ENCODE results near the gene PSMD2.
"Not testable (repeated sequence)": the region's sequence is repeated elsewhere in the genome, so short reads cannot be mapped to it uniquely, and the experiment has no call there.

The PSMD2 gene
- total RNA-seq: 117 to 197 reads per million in 2 donors

DNA sequence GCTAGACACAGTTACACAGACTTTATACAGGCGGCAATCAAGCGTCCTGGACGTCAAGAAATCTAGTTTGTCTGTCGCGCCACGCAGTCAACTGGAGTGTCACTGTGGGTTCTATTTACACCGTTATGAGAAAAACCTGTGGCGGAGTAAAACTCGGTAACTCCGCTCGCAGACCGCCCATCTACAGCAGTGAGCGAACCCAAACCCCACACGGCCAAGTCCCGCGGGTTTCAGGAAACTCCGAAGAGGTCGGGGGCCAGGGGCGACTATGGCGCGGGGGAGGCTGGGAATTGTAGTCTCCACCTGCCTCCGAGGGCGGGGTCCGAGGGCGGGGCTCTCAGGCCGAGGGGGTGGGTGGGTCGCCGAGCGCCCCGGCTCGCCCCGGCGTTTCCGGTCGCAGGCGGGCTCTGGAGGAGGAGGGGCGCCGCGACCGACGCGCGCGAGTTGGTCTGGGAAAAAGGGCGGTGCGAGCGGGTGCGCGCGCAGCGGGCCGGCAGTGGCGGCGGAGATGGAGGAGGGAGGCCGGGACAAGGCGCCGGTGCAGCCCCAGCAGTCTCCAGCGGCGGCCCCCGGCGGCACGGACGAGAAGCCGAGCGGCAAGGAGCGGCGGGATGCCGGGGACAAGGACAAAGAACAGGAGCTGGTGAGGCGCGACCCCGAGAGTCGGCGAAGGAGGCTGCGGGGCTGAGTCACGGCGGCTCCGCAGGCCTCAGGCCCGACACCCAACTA lies at the start of gene PSMD2:
PSMD2 (plus strand) TSS at position 483 of the 729 bp plus-strand sequence; CDS start at position 509, 26 bp downstream.
- DNase-seq: peak; percentile 97

DNA sequence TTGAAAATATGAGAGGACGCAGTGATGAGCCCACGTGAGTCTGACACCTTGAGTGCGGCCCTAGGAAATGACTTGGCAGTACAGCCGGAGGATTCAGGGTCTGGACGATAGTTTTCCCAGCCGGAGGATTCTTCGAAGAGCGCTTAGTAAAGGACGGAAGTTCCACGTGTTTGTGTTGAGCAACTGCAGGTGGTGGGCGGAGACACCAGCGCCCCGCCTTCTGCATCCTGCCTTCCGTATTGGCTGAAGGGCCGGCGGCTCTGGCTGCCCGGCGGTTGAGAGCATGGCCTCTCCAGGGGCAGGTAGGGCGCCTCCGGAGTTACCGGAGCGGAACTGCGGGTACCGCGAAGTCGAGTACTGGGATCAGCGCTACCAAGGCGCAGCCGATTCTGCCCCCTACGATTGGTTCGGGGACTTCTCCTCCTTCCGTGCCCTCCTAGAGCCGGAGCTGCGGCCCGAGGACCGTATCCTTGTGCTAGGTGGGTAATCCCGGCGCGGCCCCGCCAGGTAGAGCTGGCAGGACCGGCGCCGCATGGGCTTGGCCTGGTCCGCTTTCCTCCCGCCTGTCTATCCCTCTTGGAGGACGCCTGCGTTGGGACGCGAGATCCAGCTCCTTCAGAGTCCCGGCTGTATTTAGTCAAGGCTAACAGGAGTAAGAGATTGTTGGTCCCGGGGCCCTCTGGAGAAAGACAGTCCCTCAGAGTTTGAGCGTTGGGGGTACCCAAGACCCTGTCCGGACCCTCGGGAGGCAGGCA lies 49.5 kb upstream of the PSMD2 start, which contains the start of gene EEF1AKMT4:
EEF1AKMT4 (plus strand) TSS at position 261 of the 755 bp plus-strand sequence; CDS start at position 284, 23 bp downstream.
- DNase-seq: peak; percentile 89

GRCh38 chr3:184250167-184250828 lies 48.7 kb upstream of the PSMD2 start:
- DNase-seq: peak; percentile 84

DNA sequence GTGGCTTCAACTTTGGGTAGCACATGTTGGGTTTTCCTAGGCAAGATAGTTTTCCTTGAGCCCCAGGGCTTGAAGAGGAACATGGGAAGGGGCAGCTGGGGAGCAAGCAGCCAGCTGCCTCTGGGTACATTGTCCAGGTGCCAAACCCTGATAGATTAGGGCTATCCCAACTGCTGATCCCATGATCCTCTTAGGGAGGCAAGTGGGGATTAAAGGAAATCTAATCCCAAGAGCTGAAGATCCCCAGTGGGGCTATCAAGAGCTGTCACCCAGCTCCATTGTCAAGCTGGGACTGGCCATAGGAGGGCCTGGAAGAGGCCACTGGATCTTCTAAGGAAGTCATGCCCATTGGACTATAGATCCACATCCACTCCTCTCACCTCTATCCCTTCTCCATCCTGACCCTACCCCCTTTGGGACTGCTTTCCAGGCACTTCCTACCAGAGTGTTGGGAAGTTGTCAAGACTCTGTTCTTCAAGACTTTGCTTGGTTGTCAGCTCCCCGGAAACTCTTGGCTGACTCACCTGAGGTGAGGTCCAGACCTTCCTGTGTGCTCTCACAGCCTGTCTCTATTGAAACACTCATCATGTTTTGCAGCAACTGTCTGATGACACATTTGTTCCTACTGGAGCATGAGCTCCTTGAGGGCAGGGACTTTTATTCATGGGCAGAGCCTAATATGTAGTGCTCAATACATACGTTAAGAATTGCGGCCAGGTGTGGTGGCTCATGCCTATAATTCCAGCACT lies 43.6 kb upstream of the PSMD2 start:
- no peak for DNase-seq

GRCh38 chr3:184257083-184257915 lies 41.7 kb upstream of the PSMD2 start:
- DNase-seq: no peak

GRCh38 chr3:184258926-184259325 lies 40.1 kb upstream of the PSMD2 start:
- no peak for DNase-seq

DNA sequence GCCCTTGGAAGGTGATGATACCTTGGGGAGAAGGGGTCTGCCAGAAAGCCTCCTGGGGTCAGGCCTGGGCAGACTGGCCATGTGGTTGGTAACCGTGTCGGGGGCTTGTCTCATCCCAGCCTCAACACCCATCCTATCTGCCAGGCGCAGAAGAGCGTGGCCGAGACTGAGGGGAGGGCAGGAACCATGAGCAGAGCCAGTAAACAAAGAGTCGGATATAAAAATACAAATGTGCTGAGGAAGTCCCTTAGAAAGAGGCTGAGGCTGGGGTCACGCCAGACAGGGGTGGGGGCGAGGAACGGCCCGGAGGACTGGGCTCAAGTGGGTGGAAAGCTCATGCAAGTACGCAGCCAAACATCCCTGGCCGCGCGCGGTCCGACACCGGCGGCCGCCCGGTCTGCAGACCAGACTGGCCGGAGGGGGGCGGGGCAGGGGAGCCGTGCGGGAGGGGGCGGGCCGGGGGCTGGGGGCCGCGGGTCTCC lies 39.6 kb upstream of the PSMD2 start:
- DNase-seq: no peak

DNA sequence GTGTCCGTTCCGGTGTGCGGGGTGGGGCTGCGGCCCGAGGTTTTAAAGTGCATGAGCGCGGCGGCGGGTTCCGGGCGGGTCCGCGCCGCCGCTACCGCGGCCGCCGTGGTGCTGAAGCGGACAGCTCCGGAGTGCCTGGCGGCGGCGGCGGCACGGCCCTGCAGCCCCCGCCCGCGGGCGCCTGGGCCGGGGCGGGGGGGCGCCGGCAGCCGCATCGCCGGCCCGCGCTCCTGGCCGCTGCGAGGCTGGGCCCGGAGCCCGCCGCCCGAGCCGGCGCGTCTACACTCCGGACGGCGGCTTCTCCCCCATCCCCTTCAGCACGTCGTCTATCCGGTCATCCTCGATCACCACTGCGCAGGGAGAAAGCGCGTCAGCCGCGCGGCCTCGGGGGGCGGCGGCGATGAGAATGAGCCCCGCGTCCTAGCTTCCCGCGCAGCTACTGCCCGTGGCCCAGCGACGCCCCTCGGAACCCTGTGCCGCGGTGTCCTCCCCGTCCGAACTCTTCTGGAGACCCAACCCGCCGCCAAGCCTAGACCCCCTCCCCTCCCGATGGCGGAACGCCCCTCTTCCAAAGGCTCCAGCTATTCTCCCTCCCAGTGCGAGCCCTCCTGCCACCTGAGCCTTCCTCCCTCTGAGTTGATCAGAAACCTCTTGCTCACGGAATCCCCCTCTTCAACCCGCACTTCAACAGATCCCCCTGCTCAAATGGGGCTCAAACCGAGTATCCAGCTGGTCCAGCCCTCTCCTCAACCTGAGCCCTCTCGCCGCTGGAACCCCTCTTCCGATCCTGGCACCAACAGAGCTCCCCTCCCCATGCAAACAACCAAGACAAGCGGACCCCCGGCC lies 38.9 kb upstream of the PSMD2 start:
- DNase-seq: peak; percentile 44

GRCh38 chr3:184260724-184261269 lies 38.2 kb upstream of the PSMD2 start:
- DNase-seq: peak; percentile 14

DNA sequence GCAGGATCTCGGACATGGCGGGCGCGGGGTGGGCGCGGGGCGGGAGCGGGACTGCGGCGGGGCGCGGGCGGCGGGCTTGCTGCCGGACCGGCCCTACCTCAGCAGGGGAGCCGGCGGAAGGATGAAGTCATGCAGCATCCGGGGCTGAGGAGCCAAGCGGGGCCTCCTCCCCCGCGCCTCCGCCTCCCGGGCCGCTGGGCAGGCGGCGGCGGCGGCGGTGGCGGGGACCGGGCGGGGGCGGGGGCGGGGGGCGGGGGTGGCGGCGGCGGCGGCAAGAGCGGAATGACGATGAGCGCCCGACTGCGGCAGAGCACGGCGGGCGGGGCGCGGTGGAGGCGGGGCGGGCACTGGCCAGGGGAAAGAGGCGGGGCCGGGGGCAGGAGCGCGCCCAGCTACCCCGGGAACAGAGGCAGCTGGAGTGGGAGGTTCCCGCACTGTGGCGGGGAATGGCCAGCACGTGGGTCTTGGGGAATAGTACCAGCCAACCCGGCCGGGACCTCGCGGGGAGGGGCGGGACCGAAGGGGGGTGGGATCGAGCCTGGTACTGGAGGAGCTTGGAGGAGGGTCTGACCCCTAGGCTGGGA lies 37.7 kb upstream of the PSMD2 start, which contains the start of gene CAMK2N2:
CAMK2N2 (minus strand) TSS at position 284 of the 584 bp plus-strand sequence; CDS start at position 16, 268 bp downstream.
- DNase-seq: peak; percentile 56

- DNase-seq: peak; percentile 14
Measured at GRCh38 chr3:184261854-184262763, 36.9 kb upstream of the PSMD2 start.

DNA sequence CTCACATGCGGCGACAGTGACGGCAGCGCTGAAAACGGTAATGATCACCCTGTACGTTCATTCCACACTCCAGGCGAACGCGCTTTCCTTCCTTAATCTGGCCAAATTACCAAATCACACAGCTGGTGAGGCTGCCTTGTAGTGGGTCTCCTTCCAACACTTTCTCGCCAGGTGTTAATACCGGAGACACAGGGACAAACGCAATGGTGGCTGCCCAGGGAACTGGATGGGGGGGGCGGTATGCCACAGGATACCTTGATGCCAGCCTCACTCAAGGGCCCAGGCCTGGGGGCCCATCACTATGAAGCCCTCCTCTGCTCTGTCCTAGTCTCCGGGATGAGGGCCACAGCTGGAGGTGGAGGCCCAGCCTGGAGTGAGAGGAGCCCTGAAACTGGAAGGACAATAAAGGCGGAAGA lies 36.3 kb upstream of the PSMD2 start:
- DNase-seq: no peak

- not testable (repeated sequence) for DNase-seq
Measured at GRCh38 chr3:184267249-184267648, 31.8 kb upstream of the PSMD2 start.

GRCh38 chr3:184272269-184272668 lies 26.8 kb upstream of the PSMD2 start:
- DNase-seq: no peak

GRCh38 chr3:184275381-184275701 lies 23.7 kb upstream of the PSMD2 start:
- DNase-seq: no peak

- DNase-seq: no peak
Measured at GRCh38 chr3:184275961-184276910, 22.8 kb upstream of the PSMD2 start, which contains the start of gene ECE2. Gene ECE2, plus strand, starts transcription at chr3:184276022. Its CDS starts 132 bp downstream, at chr3:184276154.

DNA sequence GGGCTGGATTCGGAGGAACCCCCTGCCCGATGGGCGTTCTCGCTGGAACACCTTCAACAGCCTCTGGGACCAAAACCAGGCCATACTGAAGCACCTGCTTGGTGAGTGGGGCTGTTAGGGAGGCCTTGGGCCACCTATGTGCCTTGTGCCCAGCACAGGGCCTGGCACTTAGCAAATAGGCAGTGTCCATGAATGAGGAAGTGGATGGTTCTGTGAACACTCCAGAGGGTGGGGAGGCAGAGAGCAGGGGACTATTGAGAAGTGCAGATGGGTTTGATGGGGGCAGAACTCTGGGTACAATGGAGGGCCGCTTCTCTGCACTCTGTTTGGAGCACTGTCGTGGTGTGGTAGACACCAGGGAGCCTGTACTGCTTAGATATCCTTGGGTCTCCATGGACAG lies 21.7 kb upstream of the PSMD2 start:
- DNase-seq: no peak

All from T-helper 9 cell (primary cell).